ENCODE measurements around the gene HNRNPC. TPM values are rescaled to one million over a fixed set of nuclear protein-coding genes. Genes with fewer than 3 reads are reported as not detected.

Gene HNRNPC
- total RNA-seq, result 669 and 675 TPM in 2 replicates

GRCh38 chr14:21269252-21270046 lies at the start of gene HNRNPC:
Gene HNRNPC, minus strand, starts transcription at chr14:21269442. Its CDS starts 35,249 bp downstream, at chr14:21234193.

GRCh38 chr14:21279783-21280182 lies 10.5 kb upstream of the HNRNPC start, which contains the start of gene RPGRIP1:
Gene RPGRIP1, plus strand, starts transcription at chr14:21280083. Its CDS starts 7,894 bp downstream, at chr14:21287977.

Other genes with a start within 250 kb of the HNRNPC start
- 5.7 and 7.2 TPM in 2 replicates for gene NDRG2, start 244.4 kb downstream of the HNRNPC start, total RNA-seq
- gene TPPP2, start 239.2 kb downstream of the HNRNPC start, total RNA-seq, result not detected in 2 replicates
- gene RNASE13, start 234.6 kb downstream of the HNRNPC start, total RNA-seq, result not detected in 2 replicates
- not detected in 2 replicates for gene RNASE7, start 227.1 kb downstream of the HNRNPC start, total RNA-seq
- not detected in 2 replicates for gene RNASE8, start 211.6 kb downstream of the HNRNPC start, total RNA-seq
- gene ARHGEF40, start 199.1 kb downstream of the HNRNPC start, total RNA-seq, result 7.4 and 11.6 TPM in 2 replicates
- gene ZNF219, start 170.8 kb downstream of the HNRNPC start, total RNA-seq, result 1.4 and 2.4 TPM in 2 replicates
- 0.09 and 0.11 TPM in 2 replicates for gene TMEM253, start 168.4 kb downstream of the HNRNPC start, total RNA-seq
- gene OR5AU1, start 113.4 kb downstream of the HNRNPC start, total RNA-seq, result not detected in 2 replicates
- gene RPGRIP1, start 10.6 kb upstream of the HNRNPC start, total RNA-seq, result 0.33 and 0.69 TPM in 2 replicates
- 60.9 and 73.1 TPM in 2 replicates for gene SUPT16H, start 114.6 kb upstream of the HNRNPC start, total RNA-seq
- gene CHD8, start 186.7 kb upstream of the HNRNPC start, total RNA-seq, result 51.8 and 54.0 TPM in 2 replicates
- 25.6 and 28.4 TPM in 2 replicates for gene RAB2B, start 207.5 kb upstream of the HNRNPC start, total RNA-seq
- gene TOX4, start 207.8 kb upstream of the HNRNPC start, total RNA-seq, result 20.2 and 23.8 TPM in 2 replicates
- 41.7 and 49.8 TPM in 2 replicates for gene METTL3, start 241.9 kb upstream of the HNRNPC start, total RNA-seq

All from dermis lymphatic vessel endothelial cell (primary cell).